ENCODE results near the gene P2RY11.

P2RY11 gene

GRCh38 chr19:10116866-10117616 is 5.5 kb downstream of the P2RY11 start:
- no peak for DNase-seq (ENCODE audit: low spot score)
- in situ Hi-C loops (cut with MboI; ENCODE audit: low sequenced_read_pairs, unreplicated experiment): no loop called here
- TF ChIP-seq CTCF (IDR thresholded peaks at IDR 0.05; ENCODE audit: borderline replicate concordance, control extremely low read depth, extremely low read depth, insufficient read depth, missing control alignments): no peak

DNA sequence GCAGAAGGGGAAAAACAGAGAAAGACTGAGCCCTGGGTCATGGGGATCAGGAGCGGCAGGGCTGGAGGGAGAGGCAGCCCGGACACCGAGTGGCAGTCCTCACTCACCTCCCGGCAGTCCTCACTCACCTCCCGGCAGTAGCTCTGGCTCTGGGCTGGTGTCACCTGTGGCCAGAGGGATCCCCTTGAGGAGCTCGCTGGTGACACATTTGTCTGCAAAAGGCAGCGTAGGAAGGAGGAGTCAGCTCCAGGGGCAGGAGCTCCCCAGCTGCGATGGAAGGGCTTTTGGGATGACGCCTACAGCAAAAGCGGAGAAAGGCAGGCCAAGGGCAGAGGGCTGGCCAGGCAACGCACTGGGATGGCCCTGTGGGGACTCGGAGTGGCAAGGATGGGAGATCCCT is 7.5 kb downstream of the P2RY11 start:
- no peak for TF ChIP-seq CTCF (IDR thresholded peaks at IDR 0.05; ENCODE audit: borderline replicate concordance, control extremely low read depth, extremely low read depth, insufficient read depth, missing control alignments)
- no peak for DNase-seq (ENCODE audit: low spot score)
- in situ Hi-C loops (cut with MboI; ENCODE audit: low sequenced_read_pairs, unreplicated experiment): no loop called here

- in situ Hi-C loops (cut with MboI; ENCODE audit: low sequenced_read_pairs, unreplicated experiment): no loop called here
- TF ChIP-seq CTCF (IDR thresholded peaks at IDR 0.05; ENCODE audit: borderline replicate concordance, control extremely low read depth, extremely low read depth, insufficient read depth, missing control alignments): no peak
- no peak for DNase-seq (ENCODE audit: low spot score)
Measured at GRCh38 chr19:10120538-10121189, 9.2 kb downstream of the P2RY11 start.

- in situ Hi-C loops (cut with MboI; ENCODE audit: low sequenced_read_pairs, unreplicated experiment): no loop called here
- DNase-seq (ENCODE audit: low spot score): no peak
- TF ChIP-seq CTCF (IDR thresholded peaks at IDR 0.05; ENCODE audit: borderline replicate concordance, control extremely low read depth, extremely low read depth, insufficient read depth, missing control alignments): no peak
Measured at GRCh38 chr19:10122045-10122444, 10.6 kb downstream of the P2RY11 start.

DNA sequence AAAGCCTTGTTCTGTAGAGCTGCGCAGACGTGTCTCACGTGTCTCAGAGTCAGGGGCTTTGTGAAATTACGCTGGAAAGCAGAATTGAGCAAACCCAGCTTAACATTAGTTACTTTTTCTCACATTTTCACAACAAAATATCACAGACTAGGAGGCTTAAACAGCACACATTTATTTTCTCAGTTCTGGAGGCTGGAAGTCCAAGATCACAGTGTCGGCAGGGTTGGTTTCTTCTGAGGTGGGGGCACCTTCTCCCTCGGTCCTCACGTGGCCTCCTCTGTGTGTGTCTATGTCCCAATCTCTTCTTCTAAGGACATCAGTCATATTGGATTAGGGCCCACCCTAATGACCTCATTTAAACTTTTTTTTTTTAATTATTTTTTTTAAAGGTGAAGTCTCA is 12.9 kb downstream of the P2RY11 start:
- no peak for TF ChIP-seq CTCF (IDR thresholded peaks at IDR 0.05; ENCODE audit: borderline replicate concordance, control extremely low read depth, extremely low read depth, insufficient read depth, missing control alignments)
- DNase-seq (ENCODE audit: low spot score): no peak
- in situ Hi-C loops (cut with MboI; ENCODE audit: low sequenced_read_pairs, unreplicated experiment): no loop called here

GRCh38 chr19:10126213-10126639 is 14.7 kb downstream of the P2RY11 start:
- in situ Hi-C loops (cut with MboI; ENCODE audit: low sequenced_read_pairs, unreplicated experiment): no loop called here
- TF ChIP-seq CTCF (IDR thresholded peaks at IDR 0.05; ENCODE audit: borderline replicate concordance, control extremely low read depth, extremely low read depth, insufficient read depth, missing control alignments): no peak

More at GRCh38 chr19:10126213-10126639, 14.7 kb downstream of the P2RY11 start:
- no peak for DNase-seq (ENCODE audit: low spot score)

Measured in GM13976 (cell line).